Spleen (tissue), 11 donors: Measurements from ENCODE around the gene RNF17. TPM values are rescaled to one million over a fixed set of nuclear protein-coding genes. Genes with fewer than 3 reads are reported as not detected.
A peak's percentile ranks its signal among the peaks of the same experiment; 100 is the strongest.
"Not testable (repeated sequence)": the region's sequence is repeated elsewhere in the genome, so short reads cannot be mapped to it uniquely, and the experiment has no call there.

Source experiments
- DNase-seq: peaks from one replicate; pipeline ENCODE4 v3.0.0-alpha.2; 2020
- H3K27ac ChIP-seq, 8 donors: fragments of 200-600 bp; sonication (generic) in 7 of 8; 1 replicate in 4 of 8; 2 replicates in 4 of 8; pipeline versions ENCODE4 v1.5.0 to v1.8.0; 2016 to 2021; ENCODE audit warnings: inconsistent platforms in 4 of 8, mild to moderate bottlenecking in 4 of 8, moderate library complexity in 1 of 8
- H3K27me3 ChIP-seq, 7 donors: fragments of 200-600 bp; sonication (generic) in 6 of 7; replicated peaks in 1 of 7; 1 replicate in 4 of 7; 2 replicates in 3 of 7; pipeline versions ENCODE4 v1.5.0 to v1.8.0; 2016 to 2021; ENCODE audit warnings: inconsistent platforms in 3 of 7, mild to moderate bottlenecking in 1 of 7
- H3K36me3 ChIP-seq, 6 donors: fragments of 200-600 bp; sonication (generic) in 5 of 6; 1 replicate in 4 of 6; 2 replicates in 2 of 6; pipeline versions ENCODE4 v1.5.0 to v1.8.0; 2016 to 2021; ENCODE audit warnings: inconsistent platforms in 2 of 6
- H3K4me1 ChIP-seq, 6 donors: fragments of 200-600 bp; sonication (generic) in 5 of 6; 1 replicate in 3 of 6; 2 replicates in 3 of 6; pipeline versions ENCODE4 v1.5.0 to v1.8.0; 2016 to 2021; ENCODE audit warnings: inconsistent platforms in 3 of 6
- H3K4me3 ChIP-seq, 8 donors: fragments of 200-600 bp; sonication (generic) in 7 of 8; 1 replicate in 4 of 8; 2 replicates in 4 of 8; pipeline versions ENCODE4 v1.5.0 to v1.8.0; 2016 to 2021; ENCODE audit warnings: inconsistent platforms in 4 of 8, mild to moderate bottlenecking in 4 of 8, moderate library complexity in 2 of 8
- H3K9me3 ChIP-seq, 8 donors: fragments of 200-600 bp; sonication (generic) in 7 of 8; 1 replicate in 4 of 8; 2 replicates in 4 of 8; pipeline versions ENCODE4 v1.5.0 to v1.8.0; 2016 to 2021; ENCODE audit warnings: inconsistent platforms in 4 of 8
- POLR2A ChIP-seq, 3 donors: fragments of 450-650 bp; IDR thresholded peaks; one replicate each; pipeline ENCODE4 v1.5.1; 2017; ENCODE audit warnings: antibody characterized with exemption in 3 of 3, mild to moderate bottlenecking in 1 of 3
- POLR2AphosphoS5 ChIP-seq, 3 donors: sonication (generic); formaldehyde crosslinking; IDR thresholded peaks; one replicate each; pipeline ENCODE4 v1.5.1; 2017; ENCODE audit warnings: antibody characterized with exemption in 3 of 3
- WGBS, 5 donors: extraction: QIAGEN DNeasy Blood & Tissue Kit in 3 of 5; methylation state at CpG; one replicate each; pipeline versions ENCODE4 v1.1.5 to v1.1.7; 2013 to 2018; 5-methylcytosine and 5-hydroxymethylcytosine counted together
- intact Hi-C: fragments of 100-400 bp; cut with DNase I; formaldehyde crosslinking; loops from one replicate; pipeline ENCODE4 v1.15.0; 2023; ENCODE audit warnings: low total_unique reads
- polyA plus RNA-seq, 3 donors: library from polyadenylated mRNA; stranded (reverse); fragments of 200-250 nt; gene quantifications; one replicate each; pipeline ENCODE4 v1.2.1, GENCODE V29; 2013
- total RNA-seq, 7 donors: library from RNA; depleted of rRNA in 3 of 7; stranded (reverse); fragments of >200 nt in 3 of 7; fragmentation: NEBNext Ultra II Directional in 4 of 7; extraction: Animal tissue kit (Norgen Biotek cat#: 25700) in 4 of 7; gene quantifications; one replicate each; pipeline versions ENCODE4 v1.1.0 to v1.2.1, GENCODE V29; 2016 to 2021
- TF ChIP-seq, protein P1 (sequence below), 11 experiments: fragments of 200-600 bp in 7 of 11; fragments of 450-650 bp in 4 of 11; sonication (generic) in 4 of 11; IDR thresholded peaks in 8 of 11; conservative IDR thresholded peaks in 3 of 11; 1 replicate in 7 of 11; 2 replicates in 4 of 11; pipeline versions ENCODE4 v1.4.0 to v1.8.0; 2016 to 2021; ENCODE audit warnings: antibody characterized with exemption in 11 of 11, inconsistent platforms in 4 of 11, mild to moderate bottlenecking in 1 of 11
- donor health status: healthy with polysubstance abuse.
- donor health status: DM: no; HTN: no; CAD: no; lungs with moderate emphysema.
- donor health status: DM: no; HTN: no; CAD: no.
- donor health status: Bipolar disorder and iron deficiency.
- donor health status: healthy.
- donor health status: DM: no; HTN: no; CAD: no.
- donor health status: DM: yes; HTN: yes; CAD: no.

Gene RNF17
- total and polyA plus RNA-seq, 10 donors: 0.02 to 0.38 (median 0.24) TPM; not detected in 6

DNA sequence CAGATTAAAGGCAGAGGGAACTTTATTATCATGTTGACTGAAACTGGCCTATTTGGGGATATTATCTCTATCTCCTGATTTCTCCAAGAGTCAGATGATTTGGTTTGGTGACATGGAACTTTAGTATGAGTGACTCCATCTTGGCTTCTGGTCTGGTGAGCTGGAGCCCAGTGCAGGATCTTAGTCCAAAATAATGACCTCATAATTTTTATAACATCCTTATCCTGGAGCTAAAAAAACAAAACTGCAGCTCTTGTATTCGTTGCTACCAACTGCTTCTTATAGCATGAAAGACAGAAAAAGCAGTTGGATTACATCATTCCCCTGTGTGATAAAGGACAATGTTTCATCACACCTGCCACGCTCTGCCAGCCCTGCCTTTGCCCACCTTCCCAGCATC lies 39.3 kb upstream of the RNF17 start:
- Histone ChIP-seq H3K27me3 (peaks cover 0 to 28% (median 0%) of the 10 kb centered on the region in 7 donors), H3K4me1 (peaks cover 0 to 3% (median 0%) of the 10 kb centered on the region in 6 donors), H3K36me3 (no peaks in the 10 kb centered on the region), H3K9me3 (no peaks in the 10 kb centered on the region), H3K27ac (no peak overlapping the region), H3K4me3 (no peak overlapping the region)
- intact Hi-C loops: no loop called here
- TF ChIP-seq, protein P1, sequence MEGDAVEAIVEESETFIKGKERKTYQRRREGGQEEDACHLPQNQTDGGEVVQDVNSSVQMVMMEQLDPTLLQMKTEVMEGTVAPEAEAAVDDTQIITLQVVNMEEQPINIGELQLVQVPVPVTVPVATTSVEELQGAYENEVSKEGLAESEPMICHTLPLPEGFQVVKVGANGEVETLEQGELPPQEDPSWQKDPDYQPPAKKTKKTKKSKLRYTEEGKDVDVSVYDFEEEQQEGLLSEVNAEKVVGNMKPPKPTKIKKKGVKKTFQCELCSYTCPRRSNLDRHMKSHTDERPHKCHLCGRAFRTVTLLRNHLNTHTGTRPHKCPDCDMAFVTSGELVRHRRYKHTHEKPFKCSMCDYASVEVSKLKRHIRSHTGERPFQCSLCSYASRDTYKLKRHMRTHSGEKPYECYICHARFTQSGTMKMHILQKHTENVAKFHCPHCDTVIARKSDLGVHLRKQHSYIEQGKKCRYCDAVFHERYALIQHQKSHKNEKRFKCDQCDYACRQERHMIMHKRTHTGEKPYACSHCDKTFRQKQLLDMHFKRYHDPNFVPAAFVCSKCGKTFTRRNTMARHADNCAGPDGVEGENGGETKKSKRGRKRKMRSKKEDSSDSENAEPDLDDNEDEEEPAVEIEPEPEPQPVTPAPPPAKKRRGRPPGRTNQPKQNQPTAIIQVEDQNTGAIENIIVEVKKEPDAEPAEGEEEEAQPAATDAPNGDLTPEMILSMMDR (IDR thresholded peaks at IDR 0.05 in 8 of 11, conservative IDR thresholded peaks at IDR 0.05 in 3 of 11): no peak
- TF ChIP-seq POLR2A (IDR thresholded peaks at IDR 0.05) (no peak), POLR2AphosphoS5 (IDR thresholded peaks at IDR 0.05) (no peak)
- DNase-seq: no peak
- WGBS, 5 donors: 44 to 72% (median 61%) methylated on average over 2 of the region's 2 CpGs

DNA sequence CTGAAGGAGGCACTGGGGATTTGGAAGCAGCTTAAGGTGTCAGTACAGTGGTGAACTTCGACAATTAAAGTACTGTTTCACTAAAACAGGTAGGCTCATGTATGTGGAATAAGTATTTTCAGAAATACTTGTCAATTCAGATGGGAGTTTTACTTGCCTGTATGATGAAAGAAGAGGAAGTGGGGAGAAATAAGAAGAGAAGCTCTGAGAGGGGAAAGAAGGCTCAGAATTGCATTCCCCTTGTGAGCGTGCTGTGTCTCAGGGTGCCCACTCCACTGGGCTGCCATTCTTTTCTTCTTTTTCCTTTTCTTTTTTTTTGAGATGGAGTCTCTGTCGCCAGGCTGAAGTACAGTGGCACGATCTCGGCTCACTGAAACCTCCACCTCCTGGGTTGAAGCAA lies 38.6 kb upstream of the RNF17 start:
- Histone ChIP-seq H3K4me1 (peaks cover 0 to 3% (median 0%) of the 10 kb centered on the region in 6 donors), H3K4me3 (no peak overlapping the region), H3K27me3 (peaks cover 0 to 28% (median 0%) of the 10 kb centered on the region in 7 donors), H3K9me3 (peaks cover 0 to 2% (median 0%) of the 10 kb centered on the region in 8 donors), H3K36me3 (no peaks in the 10 kb centered on the region), H3K27ac (no peak overlapping the region)
- no peak for TF ChIP-seq POLR2A (IDR thresholded peaks at IDR 0.05)
- TF ChIP-seq POLR2AphosphoS5 (IDR thresholded peaks at IDR 0.05): no peak
- TF ChIP-seq, protein P1 (IDR thresholded peaks at IDR 0.05 in 8 of 11, conservative IDR thresholded peaks at IDR 0.05 in 3 of 11): no peak
- 73 to 85% (median 76%) methylated on average over 5 of the region's 5 CpGs for WGBS, 5 donors
- DNase-seq: no peak
- intact Hi-C loops: no loop called here

DNA sequence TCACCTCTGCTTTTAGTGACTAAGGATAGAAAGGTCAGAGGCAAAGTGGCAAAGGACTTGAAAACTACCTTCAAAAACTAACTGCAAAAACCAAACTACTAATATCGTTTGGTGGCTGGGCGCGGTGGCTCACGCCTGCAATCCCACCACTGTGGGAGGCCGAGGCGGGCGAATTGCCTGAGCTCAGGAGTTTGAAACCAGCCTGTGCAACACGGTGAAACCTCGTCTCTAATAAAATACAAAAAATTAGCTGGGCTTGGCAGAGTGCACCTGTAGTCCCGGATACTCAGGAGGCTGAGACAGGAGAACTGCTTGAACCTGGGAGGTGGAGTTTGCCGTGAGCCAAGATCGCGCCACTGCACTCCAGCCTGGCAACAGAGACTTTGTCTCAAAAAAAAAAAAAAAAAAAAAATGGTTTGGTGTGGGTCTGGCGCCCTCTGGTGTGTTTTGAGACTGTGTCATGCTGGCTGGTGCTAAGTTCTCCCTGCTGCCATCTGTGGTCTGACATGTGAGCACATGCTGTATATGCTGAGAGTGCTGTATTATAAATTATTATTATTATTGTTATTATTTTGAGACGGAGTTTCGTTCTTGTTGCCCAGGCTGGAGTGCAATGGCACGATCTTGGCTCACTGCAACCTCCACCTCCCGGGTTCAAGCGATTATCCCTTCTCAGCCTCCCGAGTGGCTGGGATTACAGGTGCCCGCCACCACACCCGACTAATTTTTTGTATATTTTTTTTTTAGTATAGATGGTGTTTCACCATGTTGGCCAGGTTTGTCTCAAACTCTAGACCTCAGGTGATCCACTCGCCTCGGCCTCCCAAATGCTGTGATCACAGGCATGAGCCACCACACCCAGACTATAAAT lies 36.0 kb upstream of the RNF17 start:
- no peaks in the 10 kb centered on the region for H3K36me3 ChIP-seq
- DNase-seq: no peak
- peaks cover 0 to 3% (median 0%) of the 10 kb centered on the region in 6 donors for H3K4me1 ChIP-seq
- WGBS, 5 donors: 58 to 64% (median 61%) methylated on average over 24 of the region's 24 CpGs
- no peak overlapping the region for H3K27ac ChIP-seq
- intact Hi-C loops: no loop called here
- peaks cover 0 to 16% (median 11%) of the 10 kb centered on the region in 8 donors for H3K9me3 ChIP-seq
- H3K4me3 ChIP-seq: no peak overlapping the region
- peaks cover 0 to 28% (median 0%) of the 10 kb centered on the region in 7 donors for H3K27me3 ChIP-seq
- TF ChIP-seq POLR2AphosphoS5 (IDR thresholded peaks at IDR 0.05) (no peak), POLR2A (IDR thresholded peaks at IDR 0.05) (no peak)
- TF ChIP-seq, protein P1 (IDR thresholded peaks at IDR 0.05 in 8 of 11, conservative IDR thresholded peaks at IDR 0.05 in 3 of 11): peak; percentile 54 to 85 (median 72)

DNA sequence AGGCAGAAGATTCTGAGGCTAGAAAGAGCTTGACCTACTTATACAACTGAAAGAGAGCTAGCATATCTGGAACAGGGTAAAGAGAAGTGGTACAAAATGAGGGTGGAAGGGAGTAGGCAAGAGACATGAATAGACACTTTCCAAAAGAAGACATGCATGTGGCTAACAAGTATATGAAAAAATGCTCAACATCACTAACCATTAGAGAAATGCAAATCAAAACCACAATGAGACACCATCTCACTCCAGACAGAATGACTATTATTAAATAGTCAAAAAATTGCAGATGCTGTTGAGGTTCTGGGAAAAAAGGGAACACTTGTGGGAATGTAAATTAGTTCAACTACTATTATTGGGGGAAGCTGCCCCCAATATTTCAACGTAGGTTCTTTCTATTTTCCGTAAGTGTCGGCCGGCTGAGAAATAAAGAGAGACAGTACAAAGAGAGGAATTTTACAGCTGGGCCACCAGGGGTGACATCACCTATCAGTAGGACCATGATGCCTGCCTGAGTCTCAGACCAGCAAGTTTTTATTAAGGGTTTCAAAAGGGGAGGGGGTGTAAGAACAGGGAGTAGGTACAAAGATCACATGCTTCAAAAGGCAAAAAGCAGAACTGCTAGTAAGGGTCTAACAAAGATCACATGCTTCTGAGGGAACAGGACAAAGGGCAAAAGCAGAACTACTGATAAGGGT lies 32.9 kb upstream of the RNF17 start:
- DNase-seq, H3K27ac ChIP-seq, H3K36me3 ChIP-seq, H3K4me1 ChIP-seq, H3K4me3 ChIP-seq, intact Hi-C loops: not testable (repeated sequence)
- WGBS, 5 donors: 78 to 86% (median 80%) methylated on average over 4 of the region's 4 CpGs
- Histone ChIP-seq H3K9me3 (peaks cover 0 to 16% (median 11%) of the 10 kb centered on the region in 8 donors), H3K27me3 (peaks cover 0 to 18% (median 0%) of the 10 kb centered on the region in 7 donors)
